HEK293 (cell line): ENCODE results near the gene ALDH16A1.

Experiments
- CTCF ChIA-PET: fragments of 350-600 bp; formaldehyde crosslinking; extraction: SDS; loops from one replicate; lab custom pipeline; 2021; ENCODE audit warnings: antibody characterized with exemption; lab: Yijun Ruan, JAX
- POLR2A ChIA-PET: fragments of 300-600 bp; formaldehyde crosslinking; extraction: SDS; loops from one replicate; lab custom pipeline; 2020; ENCODE audit warnings: antibody characterized with exemption, inconsistent platforms; lab: Yijun Ruan, JAX
- H3K27ac ChIP-seq: fragments of 200-500 bp; sonication (Bioruptor generic); 2 replicates; pipeline ENCODE4 v1.5.1; 2014; ENCODE audit warnings: low read depth, low read length, control low read depth, inconsistent platforms; ENCODE audit errors: extremely low read depth
- H3K36me3 ChIP-seq, 2 experiments: fragments of 200-500 bp in 1 of 2; sonication (Bioruptor generic) in 1 of 2; 1 replicate in 1 of 2; 2 replicates in 1 of 2; pipeline ENCODE4 v1.5.1; 2014 to 2017; ENCODE audit warnings: inconsistent platforms in 2 of 2, low read length in 2 of 2; ENCODE audit not compliant: control insufficient read depth in 2 of 2, insufficient read depth in 1 of 2
- H3K4me1 ChIP-seq: fragments of 200-500 bp; sonication (Bioruptor generic); 2 replicates; pipeline ENCODE4 v1.5.1; 2014; ENCODE audit warnings: mild to moderate bottlenecking, low read length, inconsistent platforms; ENCODE audit not compliant: control insufficient read depth, insufficient read depth
- H3K4me3 ChIP-seq: 2 replicates; pipeline ENCODE4 v1.5.1; 2011; ENCODE audit warnings: low read depth, mild to moderate bottlenecking, control low read depth, low read length, moderate library complexity
- H3K9me3 ChIP-seq: fragments of 200-500 bp; sonication (Bioruptor generic); 2 replicates; pipeline ENCODE4 v1.5.1; 2014; ENCODE audit warnings: low read depth, low read length, inconsistent platforms; ENCODE audit not compliant: control insufficient read depth, insufficient read depth
- GLI2 ChIP-seq: fragments of 450-650 bp; formaldehyde crosslinking; IDR thresholded peaks from 2 replicates; pipeline ENCODE4; 2017; ENCODE audit warnings: missing biosample characterization, missing genetic modification characterization, low read depth, borderline replicate concordance
- GLIS2 ChIP-seq: fragments of 450-650 bp; formaldehyde crosslinking; IDR thresholded peaks from 2 replicates; pipeline ENCODE4 v1.5.1; 2016; ENCODE audit warnings: missing biosample characterization, missing genetic modification characterization
- HOXA7 ChIP-seq: sonication (generic); formaldehyde crosslinking; IDR thresholded peaks from 2 replicates; pipeline ENCODE4 v1.8.1; 2022; ENCODE audit warnings: missing genetic modification reagents, borderline replicate concordance
- IKZF3 ChIP-seq: fragments of 450-650 bp; IDR thresholded peaks from 2 replicates; pipeline ENCODE4 v1.5.0; 2018; ENCODE audit warnings: missing biosample characterization, mild to moderate bottlenecking, missing genetic modification characterization, moderate library complexity
- KLF1 ChIP-seq: fragments of 450-650 bp; formaldehyde crosslinking; IDR thresholded peaks from 2 replicates; pipeline ENCODE4 v1.5.1; 2016; ENCODE audit warnings: missing biosample characterization, missing genetic modification characterization
- KLF7 ChIP-seq: fragments of 450-650 bp; formaldehyde crosslinking; IDR thresholded peaks from 2 replicates; pipeline ENCODE4 v1.5.1; 2016; ENCODE audit warnings: missing biosample characterization, missing genetic modification characterization, borderline replicate concordance
- KLF8 ChIP-seq: fragments of 450-650 bp; formaldehyde crosslinking; IDR thresholded peaks from 2 replicates; pipeline ENCODE4 v1.5.1; 2016; ENCODE audit warnings: missing biosample characterization, missing genetic modification characterization
- PRDM1 ChIP-seq: fragments of 450-650 bp; formaldehyde crosslinking; IDR thresholded peaks from 2 replicates; pipeline ENCODE4; 2016; ENCODE audit warnings: missing biosample characterization, missing genetic modification characterization
- PRDM2 ChIP-seq: fragments of 450-650 bp; formaldehyde crosslinking; IDR thresholded peaks from 2 replicates; pipeline ENCODE4 v1.5.1; 2016; ENCODE audit warnings: missing biosample characterization, missing genetic modification characterization, borderline replicate concordance
- SCRT1 ChIP-seq: fragments of 450-650 bp; formaldehyde crosslinking; IDR thresholded peaks from 2 replicates; pipeline ENCODE4 v1.5.1; 2016; ENCODE audit warnings: missing biosample characterization, missing genetic modification characterization, borderline replicate concordance
- SCRT2 ChIP-seq: fragments of 450-650 bp; formaldehyde crosslinking; IDR thresholded peaks from 2 replicates; pipeline ENCODE4 v1.5.1; 2016; ENCODE audit warnings: missing biosample characterization, missing genetic modification characterization
- ZBTB17 ChIP-seq: fragments of 450-650 bp; formaldehyde crosslinking; IDR thresholded peaks from 2 replicates; pipeline ENCODE4 v1.5.1; 2016; ENCODE audit warnings: missing biosample characterization, missing genetic modification characterization
- ZBTB20 ChIP-seq: fragments of 450-650 bp; formaldehyde crosslinking; IDR thresholded peaks from 2 replicates; pipeline ENCODE4 v1.5.1; 2016; ENCODE audit warnings: missing biosample characterization, missing genetic modification characterization
- ZFHX2 ChIP-seq: fragments of 450-650 bp; formaldehyde crosslinking; conservative IDR thresholded peaks from 2 replicates; pipeline ENCODE4 v1.5.1; 2016; ENCODE audit warnings: missing biosample characterization, missing genetic modification characterization
- ZIC2 ChIP-seq: fragments of 450-650 bp; formaldehyde crosslinking; IDR thresholded peaks from 2 replicates; pipeline ENCODE4 v1.5.1; 2016; ENCODE audit warnings: missing biosample characterization, missing genetic modification characterization
- ZNF239 ChIP-seq: fragments of 450-650 bp; formaldehyde crosslinking; IDR thresholded peaks from 2 replicates; pipeline ENCODE4 v1.5.1; 2016; ENCODE audit warnings: missing biosample characterization, missing genetic modification characterization
- ZNF274 ChIP-seq, 2 experiments: fragments of 200-500 bp in 1 of 2; fragments of 450-650 bp in 1 of 2; sonication (Bioruptor generic) in 1 of 2; formaldehyde crosslinking in 1 of 2; IDR thresholded peaks; 2 replicates each; pipeline versions ENCODE4 v1.5.1 to v1.6.1; 2014 to 2016; ENCODE audit warnings: borderline replicate concordance in 1 of 2, inconsistent platforms in 1 of 2, low read length in 1 of 2, missing biosample characterization in 1 of 2, missing genetic modification characterization in 1 of 2
- ZNF311 ChIP-seq: fragments of 450-650 bp; formaldehyde crosslinking; IDR thresholded peaks from 2 replicates; pipeline ENCODE4 v1.5.1; 2017; ENCODE audit warnings: missing biosample characterization, missing genetic modification characterization, borderline replicate concordance
- ZNF354C ChIP-seq: fragments of 450-650 bp; formaldehyde crosslinking; IDR thresholded peaks from 2 replicates; pipeline ENCODE4 v1.5.1; 2016; ENCODE audit warnings: missing biosample characterization, missing genetic modification characterization, low read depth, borderline replicate concordance
- ZNF366 ChIP-seq: fragments of 450-650 bp; formaldehyde crosslinking; conservative IDR thresholded peaks from 2 replicates; pipeline ENCODE4 v1.5.1; 2016; ENCODE audit warnings: missing biosample characterization, missing genetic modification characterization
- ZNF514 ChIP-seq: fragments of 450-650 bp; formaldehyde crosslinking; IDR thresholded peaks from 2 replicates; pipeline ENCODE4 v1.5.1; 2016; ENCODE audit warnings: missing biosample characterization, missing genetic modification characterization
- ZNF549 ChIP-seq: fragments of 450-650 bp; IDR thresholded peaks from 2 replicates; pipeline ENCODE4 v1.5.1; 2018; ENCODE audit warnings: missing biosample characterization, missing genetic modification characterization, mild to moderate bottlenecking, inconsistent platforms, moderate library complexity
- ZNF580 ChIP-seq: fragments of 450-650 bp; formaldehyde crosslinking; IDR thresholded peaks from 2 replicates; pipeline ENCODE4 v1.5.1; 2016; ENCODE audit warnings: missing biosample characterization, missing genetic modification characterization
- ZNF670 ChIP-seq: fragments of 450-650 bp; formaldehyde crosslinking; IDR thresholded peaks from 2 replicates; pipeline ENCODE4 v1.5.1; 2016; ENCODE audit warnings: missing biosample characterization, missing genetic modification characterization, low read depth
- ZNF76 ChIP-seq: fragments of 450-650 bp; formaldehyde crosslinking; IDR thresholded peaks from 2 replicates; pipeline ENCODE4; 2016; ENCODE audit warnings: low read depth, missing biosample characterization, missing genetic modification characterization, borderline replicate concordance
- ZNF792 ChIP-seq: fragments of 450-650 bp; formaldehyde crosslinking; IDR thresholded peaks from 2 replicates; pipeline ENCODE4 v1.5.1; 2016; ENCODE audit warnings: missing biosample characterization, missing genetic modification characterization
- ZSCAN30 ChIP-seq: fragments of 450-650 bp; IDR thresholded peaks from 2 replicates; pipeline ENCODE4 v1.5.1; 2018; ENCODE audit warnings: missing biosample characterization, mild to moderate bottlenecking, missing genetic modification characterization, moderate library complexity
- TF ChIP-seq, protein P1 (sequence below): fragments of 450-650 bp; formaldehyde crosslinking; IDR thresholded peaks from 2 replicates; pipeline ENCODE4 v1.5.1; 2017; ENCODE audit warnings: missing biosample characterization, missing genetic modification characterization

ALDH16A1 gene

DNA sequence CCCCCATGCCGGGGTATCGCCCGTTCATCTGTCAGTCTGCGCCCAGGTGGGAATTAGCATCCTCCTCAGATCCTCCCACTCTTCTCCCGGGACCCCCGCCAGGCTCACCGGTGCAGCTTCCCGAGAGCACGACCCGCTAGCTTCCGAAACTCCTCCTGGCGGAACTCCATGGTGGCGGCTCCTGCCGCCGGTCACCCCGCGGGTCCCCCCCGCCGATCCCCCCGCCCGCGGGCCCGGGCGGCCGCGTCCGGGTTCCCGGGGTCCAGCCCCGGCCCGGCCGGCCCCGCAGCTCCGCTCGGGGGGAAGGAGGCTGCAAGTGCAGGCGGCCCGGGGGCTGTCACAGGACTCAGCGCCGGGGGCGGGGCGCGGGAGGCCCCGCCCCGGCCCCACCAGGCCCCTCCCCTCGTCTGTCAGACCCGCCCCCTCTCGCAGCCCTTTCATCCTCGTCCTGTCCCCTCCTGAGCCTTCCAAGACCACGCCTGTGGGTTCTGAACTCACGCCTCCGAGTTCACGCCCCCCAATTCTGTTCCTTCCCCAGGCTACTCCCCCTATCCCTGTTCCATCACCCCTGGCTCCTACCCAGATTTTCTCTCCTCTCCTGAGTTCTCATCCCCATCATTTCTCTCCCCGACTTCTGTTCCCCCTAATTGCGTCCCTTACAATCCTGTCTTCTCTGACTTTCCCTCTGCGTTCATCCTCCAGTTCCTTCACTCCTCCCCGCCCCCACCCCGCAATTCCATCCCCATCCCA lies 11.6 kb upstream of the ALDH16A1 start, which contains the start of gene SLC17A7 (continued):
- TF ChIP-seq ZNF354C (tag by site-specific recombination), result no peak
- TF ChIP-seq ZNF239, result no peak
- TF ChIP-seq ZNF580 (tag by site-specific recombination), result no peak
- TF ChIP-seq PRDM2 (tag by site-specific recombination), result no peak
- TF ChIP-seq IKZF3, result no peak
- TF ChIP-seq ZNF549 (tag by site-specific recombination), result no peak
- no peak for TF ChIP-seq GLI2
- TF ChIP-seq, all 188 proteins: peak for 27

GRCh38 chr19:49441960-49442350 lies 11.1 kb upstream of the ALDH16A1 start:
- no peak overlapping the region for H3K27ac ChIP-seq
- CTCF ChIA-PET, result interaction anchor here (0.8 to 2.3 kb wide), 7 partner anchors 10 to 239 kb away, joined by 3 to 59 read pairs (median 6); partner anchors contain the start of genes GFY and PIH1D1
- TF ChIP-seq ZBTB17 (tag by site-specific recombination) (peak; percentile 89), PRDM1 (0 out of 2 replicates have a peak, but pooled peaks have one; percentile 67), ZNF274 (IDR thresholded peaks at IDR 0.05; ENCODE audit: low read length) (no peak), ZNF274 (tag by site-specific recombination; IDR thresholded peaks at IDR 0.05; ENCODE audit: borderline replicate concordance) (no peak), ZNF514 (no peak), ZNF311 (tag by site-specific recombination) (peak; percentile 54; the same call in 1 of the 2 replicates), ZBTB20 (peak; percentile 78), ZNF670 (tag by site-specific recombination) (no peak), ZFHX2 (0 out of 2 replicates have a peak, but pooled peaks have one; percentile 26), ZNF76 (tag by site-specific recombination) (peak; percentile 20; the same call in 1 of the 2 replicates), ZIC2 (tag by site-specific recombination) (peak; percentile 33; the same call in 1 of the 2 replicates), KLF7 (tag by site-specific recombination) (0 out of 2 replicates have a peak, but pooled peaks have one; percentile 4), HOXA7 (CRISPR knock-in tag) (no peak), SCRT2 (tag by site-specific recombination) (peak; percentile 88), ZSCAN30 (tag by site-specific recombination) (no peak), KLF8 (tag by site-specific recombination) (0 out of 2 replicates have a peak, but pooled peaks have one; percentile 8), ZNF366 (tag by site-specific recombination) (peak; percentile 92), SCRT1 (tag by site-specific recombination) (peak; percentile 78), GLIS2 (tag by site-specific recombination) (peak; percentile 28; the same call in 1 of the 2 replicates), ZNF792 (no peak), KLF1 (0 out of 2 replicates have a peak, but pooled peaks have one; percentile 4)
- TF ChIP-seq, protein P1, sequence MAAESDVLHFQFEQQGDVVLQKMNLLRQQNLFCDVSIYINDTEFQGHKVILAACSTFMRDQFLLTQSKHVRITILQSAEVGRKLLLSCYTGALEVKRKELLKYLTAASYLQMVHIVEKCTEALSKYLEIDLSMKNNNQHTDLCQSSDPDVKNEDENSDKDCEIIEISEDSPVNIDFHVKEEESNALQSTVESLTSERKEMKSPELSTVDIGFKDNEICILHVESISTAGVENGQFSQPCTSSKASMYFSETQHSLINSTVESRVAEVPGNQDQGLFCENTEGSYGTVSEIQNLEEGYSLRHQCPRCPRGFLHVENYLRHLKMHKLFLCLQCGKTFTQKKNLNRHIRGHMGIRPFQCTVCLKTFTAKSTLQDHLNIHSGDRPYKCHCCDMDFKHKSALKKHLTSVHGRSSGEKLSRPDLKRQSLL (tag by site-specific recombination), result peak; percentile 86; the same call in 1 of the 2 replicates

More at GRCh38 chr19:49441960-49442350, 11.1 kb upstream of the ALDH16A1 start:
- Histone ChIP-seq H3K4me3 (no peak overlapping the region), H3K9me3 (no peaks in the 10 kb centered on the region), H3K36me3 (peaks cover 0 to 7% of the 10 kb centered on the region in 2 experiments; a peak in 2 of 3 replicates), H3K4me1 (peaks cover 7% of the 10 kb centered on the region)
- POLR2A ChIA-PET, result interaction anchor here (0.7 to 2.3 kb wide), 6 partner anchors 10 to 58 kb away, joined by 3 to 28 read pairs (median 3); partner anchors contain the start of genes ALDH16A1 and PIH1D1
